Measurements from ENCODE around the gene YEATS4.

GRCh38 chr12:69342421-69342820, 17.1 kb upstream of the YEATS4 start:
- TF ChIP-seq EZH2 (IDR thresholded peaks at IDR 0.05; ENCODE audit: insufficient read depth, poor library complexity, severe bottlenecking) (no peak), EZH2phosphoT487 (IDR thresholded peaks at IDR 0.05; ENCODE audit: insufficient read depth, low read depth) (no peak)
